Mesangial cell (primary cell): ENCODE results near the gene AMFR. TPM values are rescaled to one million over a fixed set of nuclear protein-coding genes. Genes with fewer than 3 reads are reported as not detected.

Experiments used
- total RNA-seq: library from RNA; depleted of rRNA; stranded (reverse); fragments of >200 nt; gene quantifications from 2 replicates; pipeline ENCODE4 v1.2.3, GENCODE V29; 2015

The AMFR gene
- 108 and 120 TPM in 2 replicates for total RNA-seq

GRCh38 chr16:56425439-56425832, at the start of gene AMFR:
Gene AMFR, minus strand, starts transcription at chr16:56425545. Its CDS starts 218 bp downstream, at chr16:56425327.

GRCh38 chr16:56450986-56451752, 25.8 kb upstream of the AMFR start, which contains the start of the genes NUDT21 and OGFOD1:
Gene NUDT21, minus strand, starts transcription at chr16:56451332. Its CDS starts 130 bp downstream, at chr16:56451202.
Gene OGFOD1, plus strand, starts transcription at chr16:56451554. Its CDS starts 59 bp downstream, at chr16:56451613.

Other genes starting within 250 kb of the AMFR start
- under 0.01 and 0.33 TPM in 2 replicates for gene GNAO1, start 234.1 kb downstream of the AMFR start, total RNA-seq
- 31.3 and 47.4 TPM in 2 replicates for gene NUDT21, start 25.8 kb upstream of the AMFR start, total RNA-seq
- 12.8 and 25.1 TPM in 2 replicates for gene OGFOD1, start 26.0 kb upstream of the AMFR start, total RNA-seq
- gene BBS2, start 94.5 kb upstream of the AMFR start, total RNA-seq, result 13.2 and 37.6 TPM in 2 replicates
- gene MT4, start 139.5 kb upstream of the AMFR start, total RNA-seq, result not detected in 2 replicates
- not detected in 2 replicates for gene MT3, start 164.0 kb upstream of the AMFR start, total RNA-seq
- gene MT2A, start 183.0 kb upstream of the AMFR start, total RNA-seq, result 491 and 2,036 TPM in 2 replicates
- 530 and 533 TPM in 2 replicates for gene MT1E, start 200.2 kb upstream of the AMFR start, total RNA-seq
- gene MT1M, start 207.1 kb upstream of the AMFR start, total RNA-seq, result 5.6 and 8.5 TPM in 2 replicates
- 7.4 and 8.3 TPM in 2 replicates for gene MT1A, start 213.1 kb upstream of the AMFR start, total RNA-seq
- not detected in 2 replicates for gene MT1B, start 226.3 kb upstream of the AMFR start, total RNA-seq
- 12.9 and 25.0 TPM in 2 replicates for gene MT1F, start 232.4 kb upstream of the AMFR start, total RNA-seq
- 93.4 TPM in 1 of 2 replicates, not detected in the other for gene MT1G, start 242.5 kb upstream of the AMFR start, total RNA-seq
- gene MT1H, start 244.3 kb upstream of the AMFR start, total RNA-seq, result 8.6 TPM in 1 of 2 replicates, not detected in the other